ELF-1 (cell line): ENCODE results near the gene KRTAP12-2.
"Not testable (repeated sequence)": the region's sequence is repeated elsewhere in the genome, so short reads cannot be mapped to it uniquely, and the experiment has no call there.

Source experiments
- DNase-seq: peaks from one replicate; pipeline ENCODE4 v3.0.0-alpha.2; 2016; ENCODE audit warnings: low read depth, low spot score

Gene KRTAP12-2

DNA sequence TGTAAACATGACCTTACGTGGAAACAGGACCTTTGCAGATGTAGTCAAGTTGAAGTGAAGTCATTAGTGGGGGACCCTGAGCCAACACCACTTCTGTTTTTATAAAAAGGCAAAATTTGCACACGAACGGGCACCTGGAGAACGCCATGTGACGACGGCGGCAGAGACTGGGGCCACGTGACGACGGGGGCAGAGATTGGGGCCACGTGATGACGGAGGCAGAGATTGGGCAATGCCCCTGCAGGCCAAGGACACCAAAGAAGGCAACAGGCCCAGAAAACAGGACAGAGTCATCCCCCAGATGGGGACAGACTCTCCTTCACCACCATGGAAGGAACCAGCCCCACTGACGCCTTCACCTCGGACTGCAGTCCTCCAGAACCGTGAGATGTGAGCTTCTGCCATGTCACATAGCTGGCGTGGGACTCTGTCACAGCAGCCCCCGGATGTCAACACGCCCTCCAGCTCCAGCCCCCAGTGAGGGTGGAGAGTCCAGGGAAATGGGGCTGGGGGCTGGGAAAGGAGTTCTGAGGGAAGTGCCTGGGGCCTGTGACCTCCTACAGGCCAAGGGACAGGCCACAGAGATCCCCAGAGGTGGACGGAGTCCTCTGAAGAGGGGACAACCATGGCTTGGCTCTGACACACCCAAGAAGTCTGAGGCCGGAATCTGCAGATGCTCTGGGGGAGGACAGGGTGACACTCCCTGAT lies 16.3 kb downstream of the KRTAP12-2 start:
- DNase-seq, result no peak

DNA sequence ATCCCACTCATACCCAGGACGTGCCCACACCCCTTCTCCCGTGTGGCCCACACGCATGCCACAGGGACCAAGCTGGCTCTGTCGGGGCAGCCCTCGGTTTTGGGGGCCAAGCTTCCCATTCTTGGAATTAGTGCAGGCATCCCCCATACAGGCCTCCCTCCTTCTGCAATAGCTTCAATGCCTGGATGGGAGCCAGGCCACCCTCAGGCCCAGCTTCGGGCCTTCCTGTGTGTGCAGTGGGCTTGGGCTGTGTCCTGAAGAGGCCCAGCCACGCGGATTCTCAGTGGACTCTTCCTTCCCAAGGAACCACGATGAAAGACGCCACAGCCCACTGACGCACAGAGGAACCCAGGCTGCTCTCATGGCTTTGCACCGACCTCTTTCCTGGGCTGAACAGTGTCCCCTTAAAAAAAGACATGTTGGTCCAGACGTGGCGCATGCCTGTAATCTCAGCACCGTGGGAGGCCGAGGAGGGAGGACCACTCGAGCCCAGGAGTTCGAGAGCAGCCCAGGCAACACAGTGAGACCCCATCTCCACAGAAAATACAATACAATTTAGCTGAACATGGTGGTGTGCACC lies 17.1 kb downstream of the KRTAP12-2 start:
- DNase-seq, result no peak

DNA sequence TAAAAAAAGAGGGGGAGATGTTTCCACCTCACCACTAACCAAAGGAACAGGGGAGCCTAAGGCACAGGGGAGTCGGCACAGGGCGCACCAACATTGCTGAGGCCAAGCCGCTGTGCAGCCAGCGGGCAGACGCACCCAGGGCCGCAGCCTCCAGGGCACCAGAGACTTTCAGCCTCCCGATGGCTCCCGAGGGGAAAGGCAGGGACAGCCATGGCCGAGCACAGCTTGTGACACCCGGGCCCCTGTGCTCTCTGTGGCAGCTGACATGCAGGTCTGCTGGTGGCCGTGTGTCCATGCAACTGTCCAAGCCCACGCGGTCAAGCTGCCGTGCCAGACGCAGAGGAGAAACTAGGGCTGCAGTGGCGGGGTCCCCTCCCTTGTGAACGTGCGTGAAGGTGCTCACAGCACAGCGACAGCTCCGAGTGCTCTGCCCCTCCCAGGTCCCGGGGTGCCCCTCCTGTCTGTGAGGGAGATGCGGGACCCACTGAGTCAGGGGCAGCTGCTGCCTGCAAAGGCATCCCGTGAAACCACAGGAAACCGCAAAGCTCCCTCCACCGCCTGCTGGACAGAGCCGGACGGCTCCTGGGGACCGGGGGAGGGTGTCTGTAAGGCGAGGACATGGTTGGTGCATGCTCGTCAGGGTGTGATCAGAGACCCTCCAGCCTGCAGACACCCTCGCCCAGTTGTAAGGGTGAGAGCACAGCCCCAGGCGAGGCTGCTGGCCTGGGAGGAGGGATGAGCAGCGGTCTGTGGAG lies 18.0 kb downstream of the KRTAP12-2 start:
- DNase-seq, result no peak

DNA sequence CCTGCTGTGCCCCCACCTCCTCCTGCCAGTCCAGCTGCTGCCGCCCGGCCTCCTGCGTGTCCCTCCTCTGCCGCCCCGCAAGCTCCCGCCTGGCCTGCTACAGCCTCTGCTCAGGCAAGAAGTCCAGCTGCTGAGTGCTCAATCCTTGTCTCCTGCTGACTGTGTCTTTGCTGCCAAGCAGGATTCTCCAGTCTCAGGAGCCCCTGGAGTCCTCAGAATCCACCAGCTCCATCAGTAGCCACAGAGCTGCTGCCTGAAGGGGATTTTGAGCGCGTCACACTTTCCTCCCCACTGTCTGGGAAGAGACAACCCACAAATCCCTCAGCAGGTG lies 19.5 kb downstream of the KRTAP12-2 start:
- DNase-seq, result peak; percentile 62

DNA sequence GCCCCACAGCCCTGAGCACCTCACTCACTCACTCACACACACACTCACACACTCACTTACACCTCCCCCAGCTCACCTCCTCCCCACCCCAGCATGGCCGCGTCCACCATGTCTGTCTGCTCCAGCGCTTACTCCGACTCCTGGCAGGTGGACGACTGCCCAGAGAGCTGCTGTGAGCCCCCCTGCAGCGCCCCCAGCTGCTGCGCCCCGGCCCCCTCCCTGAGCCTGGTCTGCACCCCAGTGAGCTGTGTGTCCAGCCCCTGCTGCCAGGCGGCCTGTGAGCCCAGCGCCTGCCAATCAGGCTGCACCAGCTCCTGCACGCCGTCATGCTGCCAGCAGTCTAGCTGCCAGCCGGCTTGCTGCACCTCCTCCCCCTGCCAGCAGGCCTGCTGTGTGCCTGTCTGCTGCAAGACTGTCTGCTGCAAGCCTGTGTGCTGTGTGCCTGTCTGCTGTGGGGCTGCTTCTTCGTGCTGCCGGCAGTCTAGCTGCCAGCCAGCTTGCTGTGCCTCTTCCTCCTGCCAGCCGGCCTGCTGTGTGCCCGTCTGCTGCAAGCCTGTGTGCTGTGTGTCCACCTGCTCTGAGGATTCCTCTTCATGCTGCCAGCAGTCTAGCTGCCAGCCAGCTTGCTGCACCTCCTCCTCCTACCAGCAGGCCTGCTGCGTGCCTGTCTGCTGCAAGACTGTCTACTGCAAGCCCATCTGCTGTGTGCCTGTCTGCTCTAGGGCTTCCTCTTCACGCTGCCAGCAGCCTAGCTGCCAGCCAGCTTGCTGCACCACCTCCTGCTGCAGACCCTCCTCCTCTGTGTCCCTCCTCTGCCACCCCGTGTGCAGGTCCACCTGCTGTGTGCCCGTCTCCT lies 20.1 kb downstream of the KRTAP12-2 start, which contains the start of gene KRTAP10-11:
Gene KRTAP10-11, plus strand, starts transcription at position 49 of the 856 bp plus-strand sequence. Its CDS starts 45 bp downstream, at position 94.
- DNase-seq, result peak; percentile 34

DNA sequence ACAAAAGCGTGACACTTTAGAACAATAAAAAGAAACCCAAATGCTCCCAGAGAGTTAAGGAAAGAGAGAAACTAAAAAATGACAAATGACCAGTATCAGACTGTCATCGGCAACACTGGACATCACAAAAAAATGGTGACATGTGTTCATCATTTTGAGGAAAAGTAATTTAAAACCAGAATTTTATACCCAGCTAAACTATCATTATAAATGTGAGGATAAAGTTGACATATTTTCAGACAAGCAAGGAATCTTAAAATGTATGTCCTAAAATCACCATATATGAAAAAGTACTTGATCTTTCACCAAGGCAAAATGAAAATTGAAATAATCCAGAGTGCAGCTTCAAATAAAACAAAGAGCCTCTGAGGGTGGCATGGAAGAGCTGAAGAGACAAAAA lies 21.8 kb downstream of the KRTAP12-2 start:
- DNase-seq, result no peak

DNA sequence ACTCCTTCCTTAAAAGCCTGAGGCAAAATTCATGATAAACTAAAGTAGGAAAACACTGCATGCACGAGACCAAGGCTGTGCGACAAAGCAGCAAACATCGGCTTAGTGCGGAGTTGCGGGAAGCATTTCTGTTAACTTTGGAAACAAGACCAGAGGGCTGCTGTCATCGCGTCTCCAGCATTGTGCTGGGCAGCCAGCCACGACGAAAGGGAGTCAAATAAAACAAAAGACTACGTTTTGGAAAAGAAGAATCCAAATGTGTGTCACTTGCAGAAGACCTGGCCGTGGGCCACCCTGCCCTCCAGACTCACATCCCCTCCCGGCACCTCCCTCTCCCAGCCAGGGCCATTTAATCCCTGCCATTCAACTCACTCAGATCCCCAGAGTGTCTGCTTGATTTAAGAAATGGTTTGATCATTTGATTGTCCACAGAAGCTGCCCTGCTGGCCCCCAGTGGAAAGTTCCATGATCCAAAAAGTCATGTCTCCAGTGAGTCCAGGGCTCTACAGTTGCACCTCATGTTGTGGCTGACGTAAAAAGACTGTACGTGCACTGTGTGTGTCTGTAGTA lies 22.9 kb downstream of the KRTAP12-2 start:
- no peak for DNase-seq

DNA sequence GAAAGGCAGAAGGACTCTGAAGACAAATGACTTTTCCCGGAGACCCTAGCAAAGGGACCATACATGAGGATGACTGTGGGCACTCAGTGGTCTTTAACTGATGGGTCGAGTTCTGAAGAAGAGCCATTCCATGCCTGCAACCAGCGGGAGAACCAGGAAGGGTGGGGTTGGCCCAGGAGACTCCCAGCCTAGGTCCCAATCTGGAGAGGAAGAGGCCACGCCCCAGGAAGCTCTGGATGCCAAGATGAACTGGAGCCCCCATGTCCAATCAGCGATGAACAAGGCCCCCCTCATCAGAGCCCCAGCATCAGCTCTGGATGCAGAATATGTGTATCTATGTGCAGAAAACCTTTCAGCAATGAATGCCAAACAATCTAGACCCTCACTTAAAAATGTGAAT lies 26.0 kb downstream of the KRTAP12-2 start:
- DNase-seq, result no peak

DNA sequence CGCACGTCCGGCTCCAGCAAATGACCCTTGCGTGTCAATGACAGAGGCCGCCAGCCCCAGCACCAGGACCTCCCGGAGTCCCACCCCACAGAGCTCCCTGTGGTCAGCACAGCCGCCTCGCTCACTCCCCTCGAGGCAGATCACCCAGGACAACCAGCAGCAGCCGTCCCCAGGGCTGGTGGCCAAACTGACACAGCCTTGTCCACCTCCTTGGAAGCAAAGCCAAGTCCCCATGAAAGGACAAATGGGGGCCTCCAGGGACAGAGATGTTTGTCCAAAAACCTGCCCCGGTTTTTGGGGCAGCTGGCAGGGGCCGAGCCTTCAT lies 27.4 kb downstream of the KRTAP12-2 start:
- no peak for DNase-seq

DNA sequence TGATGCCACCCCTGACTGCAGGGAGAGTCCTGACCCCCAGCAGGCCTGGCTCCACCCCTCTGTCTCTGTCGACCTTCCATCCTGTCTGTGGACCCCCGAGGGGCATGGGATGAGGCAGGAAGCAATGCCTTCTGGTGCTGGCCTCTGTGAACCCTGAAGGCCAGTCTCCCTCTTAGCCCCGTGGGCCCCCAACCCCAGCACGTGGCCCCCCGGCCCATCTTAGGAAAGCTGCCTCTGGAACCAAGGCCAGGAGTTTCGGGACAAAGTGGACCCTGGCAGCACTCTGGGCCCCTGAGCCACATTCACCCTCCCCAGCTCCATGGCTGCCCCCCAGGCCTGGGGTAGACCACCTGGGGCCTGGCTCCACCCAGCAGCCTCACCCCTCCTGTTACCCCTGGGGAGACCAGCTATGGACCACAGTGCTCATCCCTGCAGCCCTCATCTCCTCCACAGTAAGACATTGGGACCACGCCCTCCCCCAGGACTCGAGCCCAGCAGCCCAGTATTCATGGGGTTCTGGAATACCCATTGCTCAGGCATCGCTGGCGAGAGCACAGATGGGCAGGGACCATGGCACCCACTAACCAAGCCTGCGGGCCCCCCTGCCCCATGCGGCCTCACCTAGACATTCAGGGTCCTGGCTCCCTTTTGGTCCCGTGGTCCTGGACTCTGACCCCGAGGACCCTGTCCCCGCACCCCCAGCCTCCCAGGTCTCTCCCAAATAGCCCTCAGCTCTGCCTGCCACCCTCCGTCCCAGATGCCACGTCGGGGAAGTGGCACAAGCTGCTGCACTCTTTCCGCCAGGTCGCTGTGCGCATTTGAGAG lies 28.0 kb downstream of the KRTAP12-2 start:
- DNase-seq, result not testable (repeated sequence)

DNA sequence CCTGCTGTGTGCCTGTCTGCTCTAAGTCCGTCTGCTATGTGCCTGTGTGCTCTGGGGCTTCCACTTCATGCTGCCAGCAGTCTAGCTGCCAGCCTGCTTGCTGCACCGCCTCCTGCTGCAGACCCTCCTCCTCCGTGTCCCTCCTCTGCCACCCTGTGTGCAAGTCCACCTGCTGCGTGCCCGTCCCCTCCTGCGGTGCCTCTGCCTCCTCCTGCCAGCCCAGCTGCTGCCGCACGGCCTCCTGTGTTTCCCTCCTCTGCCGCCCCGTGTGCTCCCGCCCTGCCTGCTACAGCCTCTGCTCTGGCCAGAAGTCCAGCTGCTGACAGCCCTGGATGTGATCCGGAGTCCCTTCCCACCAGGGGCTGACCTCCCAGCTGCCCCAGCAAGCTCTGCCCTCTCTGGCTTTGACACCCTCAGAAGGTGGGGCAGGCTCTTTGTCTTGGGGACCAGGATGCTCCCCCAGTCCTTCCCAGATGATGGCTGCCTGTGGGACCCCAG lies 28.8 kb downstream of the KRTAP12-2 start:
- DNase-seq, result not testable (repeated sequence)

DNA sequence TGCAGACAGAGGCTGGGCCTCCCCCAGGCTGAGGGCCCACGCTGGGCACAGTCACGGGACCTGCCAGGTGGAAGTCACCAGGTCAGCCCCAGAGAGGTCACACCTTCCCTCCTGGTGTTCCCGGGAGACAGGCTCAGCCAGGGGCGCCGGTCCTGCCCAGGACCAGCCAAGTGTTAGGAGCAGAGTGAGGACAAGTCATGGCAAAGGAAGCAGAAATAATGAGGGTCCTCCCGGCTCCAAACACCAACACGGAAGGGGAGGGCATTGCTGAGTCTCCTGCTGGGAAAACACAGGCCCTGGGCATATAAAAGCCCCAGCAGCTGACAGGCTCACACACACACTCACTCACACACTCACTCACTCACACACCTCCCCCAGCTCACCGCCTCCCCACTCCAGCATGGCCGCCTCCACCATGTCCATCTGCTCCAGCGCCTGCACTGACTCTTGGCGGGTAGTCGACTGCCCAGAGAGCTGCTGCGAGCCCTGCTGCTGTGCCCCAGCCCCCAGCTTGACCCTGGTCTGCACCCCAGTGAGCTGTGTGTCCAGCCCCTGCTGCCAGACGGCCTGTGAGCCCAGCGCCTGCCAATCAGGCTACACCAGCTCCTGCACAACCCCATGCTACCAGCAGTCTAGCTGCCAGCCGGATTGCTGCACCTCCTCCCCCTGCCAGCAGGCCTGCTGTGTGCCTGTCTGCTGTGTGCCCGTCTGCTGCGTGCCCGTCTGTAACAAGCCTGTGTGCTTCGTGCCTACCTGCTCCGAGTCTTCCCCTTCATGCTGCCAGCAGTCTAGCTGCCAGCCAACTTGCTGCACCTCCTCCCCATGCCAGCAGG lies 29.5 kb downstream of the KRTAP12-2 start, which contains the start of gene KRTAP10-10:
Gene KRTAP10-10, plus strand, starts transcription at position 339 of the 833 bp plus-strand sequence. Its CDS starts 62 bp downstream, at position 401.
- DNase-seq, result no peak

DNA sequence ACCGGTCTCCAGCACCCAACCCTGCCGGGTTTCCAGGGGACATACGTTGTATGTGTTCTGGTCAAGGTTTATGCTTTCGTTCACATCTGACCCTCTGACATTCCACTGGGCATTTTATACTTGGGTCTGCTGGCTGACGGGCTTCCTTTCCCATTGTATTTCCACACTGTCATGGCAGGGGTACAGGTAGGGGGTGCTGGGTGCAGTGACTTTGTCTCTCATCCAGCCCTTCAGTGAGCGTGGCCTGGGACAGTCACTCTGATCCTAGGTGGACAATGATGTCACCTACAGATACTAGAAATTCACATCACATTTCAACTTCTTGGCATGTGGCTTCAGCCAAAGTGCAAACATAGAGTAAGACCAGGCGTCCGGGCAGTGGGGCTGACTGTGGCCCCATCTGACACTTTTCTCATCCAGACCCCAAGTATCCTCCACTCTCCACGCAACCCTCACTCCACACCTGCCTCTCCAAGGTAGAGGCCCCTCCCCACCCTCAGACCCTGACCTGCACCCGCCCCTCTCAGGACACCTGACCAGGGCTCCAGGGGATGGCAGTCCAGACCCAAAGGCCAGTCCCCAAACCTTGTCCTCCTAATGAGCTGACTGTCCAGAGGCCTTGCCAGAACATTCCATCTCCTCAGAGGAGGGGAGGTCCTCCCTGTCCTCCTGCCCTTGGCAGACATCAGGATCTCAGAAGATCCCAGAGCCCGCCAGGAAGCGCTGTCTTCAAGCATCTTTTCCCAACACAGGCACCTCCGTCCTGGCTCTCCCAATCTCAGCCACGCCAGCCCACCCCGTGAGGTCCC lies 30.3 kb downstream of the KRTAP12-2 start:
- no peak for DNase-seq

DNA sequence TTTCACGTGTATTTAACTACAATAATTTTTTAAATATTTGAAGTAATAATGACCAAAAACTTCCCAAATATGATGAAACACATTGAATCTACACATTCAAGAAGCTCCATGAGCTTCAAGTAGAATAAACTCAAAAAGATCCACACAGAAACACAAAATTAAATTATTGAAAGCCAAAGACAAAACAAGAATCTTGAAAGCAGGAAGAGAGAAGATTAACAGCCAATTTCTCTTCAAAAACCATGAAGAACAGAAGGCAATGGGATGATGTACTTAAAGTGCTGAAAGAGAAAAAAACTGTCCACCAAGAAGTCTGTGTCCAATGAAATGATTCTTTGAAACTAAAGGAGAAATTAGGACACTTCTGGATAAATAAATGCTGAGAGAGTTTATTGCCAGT lies 34.7 kb downstream of the KRTAP12-2 start:
- no peak for DNase-seq

DNA sequence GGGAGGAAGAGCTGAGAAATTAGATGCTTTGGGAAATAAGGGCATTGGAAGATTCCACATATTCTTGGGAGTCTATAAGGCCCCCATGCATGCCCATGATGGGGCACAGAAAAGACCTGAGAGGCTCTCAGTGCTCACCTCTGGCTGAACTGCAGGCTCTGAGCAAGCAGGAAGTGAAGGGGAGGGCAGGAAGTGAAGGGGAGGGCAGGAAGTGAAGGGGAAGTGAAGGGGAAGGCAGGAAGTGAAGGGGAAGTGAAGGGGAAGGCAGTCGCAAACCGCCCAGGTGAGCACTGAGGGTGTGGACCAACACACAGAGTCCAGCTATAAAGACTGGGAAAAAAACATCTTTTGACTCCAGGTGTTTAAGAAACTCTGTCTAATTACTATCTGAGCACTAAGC lies 36.3 kb downstream of the KRTAP12-2 start:
- no peak for DNase-seq

DNA sequence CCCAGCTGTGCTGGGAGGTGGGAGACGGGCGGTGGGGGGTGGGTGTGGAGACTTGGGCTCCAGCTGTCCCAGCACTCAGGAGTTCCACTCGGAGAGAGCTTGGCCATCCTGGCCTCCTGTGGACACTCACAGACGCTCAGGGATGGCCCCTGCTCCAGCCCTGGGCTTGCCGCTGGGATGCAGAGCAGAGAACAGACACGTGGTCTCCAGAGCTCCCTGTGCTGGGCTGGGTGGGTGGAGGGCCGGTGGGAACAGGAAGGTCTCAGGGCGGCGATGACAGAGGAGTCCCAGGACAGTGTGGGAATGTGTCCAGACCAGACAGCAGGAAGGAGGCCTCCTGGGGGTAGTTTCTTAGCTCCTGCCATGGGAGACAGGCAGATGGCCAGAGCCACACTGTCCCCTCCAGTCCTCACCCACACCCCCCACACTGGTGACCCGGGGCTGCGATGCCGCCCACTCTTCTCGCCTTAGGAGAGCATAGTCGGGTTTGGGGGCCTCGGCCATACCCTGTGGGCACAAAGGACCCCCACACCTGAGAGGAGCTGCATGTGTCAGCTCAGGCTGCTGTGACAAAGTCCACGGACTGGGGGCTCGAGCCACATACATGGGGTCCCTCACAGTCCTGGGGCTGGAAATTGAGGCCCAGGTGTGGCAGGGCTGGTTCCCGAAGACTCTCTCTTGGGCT lies 37.9 kb downstream of the KRTAP12-2 start:
- DNase-seq, result no peak

DNA sequence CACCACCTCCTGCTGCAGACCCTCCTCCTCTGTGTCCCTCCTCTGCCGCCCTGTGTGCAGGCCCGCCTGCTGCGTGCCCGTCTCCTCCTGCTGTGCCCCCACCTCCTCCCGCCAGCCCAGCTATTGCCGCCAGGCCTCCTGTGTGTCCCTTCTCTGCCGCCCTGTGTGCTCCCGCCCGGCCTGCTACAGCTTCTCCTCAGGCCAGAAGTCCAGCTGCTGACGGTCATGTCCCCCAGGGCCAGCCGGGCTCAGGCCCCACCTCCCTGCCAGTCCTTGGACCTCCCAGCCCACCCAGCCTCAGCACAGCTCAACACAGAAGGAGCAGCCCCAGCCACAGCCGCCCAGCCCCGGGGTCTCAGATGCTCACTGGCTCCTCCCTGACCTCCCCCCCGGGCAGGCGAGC lies 38.9 kb downstream of the KRTAP12-2 start:
- not testable (repeated sequence) for DNase-seq

DNA sequence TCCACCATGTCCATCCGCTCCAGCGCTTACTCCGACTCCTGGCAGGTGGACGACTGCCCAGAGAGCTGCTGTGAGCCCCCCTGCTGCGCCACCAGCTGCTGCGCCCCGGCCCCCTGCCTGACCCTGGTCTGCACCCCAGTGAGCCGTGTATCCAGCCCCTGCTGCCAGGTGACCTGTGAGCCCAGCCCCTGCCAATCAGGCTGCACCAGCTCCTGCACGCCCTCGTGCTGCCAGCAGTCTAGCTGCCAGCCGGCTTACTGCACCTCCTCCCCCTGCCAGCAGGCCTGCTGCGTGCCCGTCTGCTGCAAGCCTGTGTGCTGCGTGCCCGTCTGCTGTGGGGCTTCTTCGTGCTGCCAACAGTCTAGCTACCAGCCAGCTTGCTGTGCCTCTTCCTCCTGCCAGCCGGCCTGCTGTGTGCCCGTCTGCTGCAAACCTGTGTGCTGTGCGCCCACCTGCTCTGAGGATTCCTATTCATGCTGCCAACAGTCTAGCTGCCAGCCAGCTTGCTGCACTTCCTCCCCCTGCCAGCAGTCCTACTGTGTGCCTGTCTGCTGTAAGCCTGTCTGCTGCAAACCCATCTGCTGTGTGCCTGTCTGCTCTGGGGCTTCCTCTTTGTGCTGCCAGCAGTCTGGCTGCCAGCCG lies 39.4 kb downstream of the KRTAP12-2 start:
- DNase-seq, result not testable (repeated sequence)
